Vagina (tissue), 2 donors: ENCODE results near the gene CTSS. TPM values are rescaled to one million over a fixed set of nuclear protein-coding genes. Genes with fewer than 3 reads are reported as not detected.

ENCODE experiments used
- DNase-seq, 2 donors: peaks; one replicate each; pipeline ENCODE4 v3.0.0-alpha.2; 2017; ENCODE audit errors: extremely low spot score in 2 of 2
- H3K27ac ChIP-seq: fragments of 200-600 bp; sonication (generic); one replicate; pipeline ENCODE4 v1.5.1; 2019
- H3K27me3 ChIP-seq: fragments of 200-600 bp; sonication (generic); one replicate; pipeline ENCODE4 v1.5.1; 2019
- H3K36me3 ChIP-seq, 2 donors: fragments of 200-600 bp; sonication (generic); one replicate each; pipeline ENCODE4 v1.5.1; 2017 to 2019
- H3K4me1 ChIP-seq: fragments of 200-600 bp; sonication (generic); one replicate; pipeline ENCODE4 v1.5.1; 2019
- H3K4me3 ChIP-seq, 2 donors: fragments of 200-600 bp; sonication (generic); 1 replicate in 1 of 2; 2 replicates in 1 of 2; pipeline ENCODE4 v1.5.1; 2016 to 2019
- H3K9me3 ChIP-seq: fragments of 200-600 bp; sonication (generic); one replicate; pipeline ENCODE4 v1.5.1; 2019
- POLR2A ChIP-seq, 2 donors: fragments of 450-650 bp; IDR thresholded peaks; one replicate each; pipeline ENCODE4 v1.6.1; 2017; ENCODE audit warnings: antibody characterized with exemption in 2 of 2, mild to moderate bottlenecking in 2 of 2, moderate library complexity in 2 of 2
- POLR2AphosphoS5 ChIP-seq, 2 donors: sonication (generic); formaldehyde crosslinking; IDR thresholded peaks; one replicate each; pipeline ENCODE4 v1.9.0; 2017; ENCODE audit warnings: antibody characterized with exemption in 2 of 2, mild to moderate bottlenecking in 2 of 2, low read depth in 1 of 2; ENCODE audit not compliant: insufficient read depth in 1 of 2
- intact Hi-C: fragments of 100-400 bp; cut with DNase I; formaldehyde crosslinking; loops from one replicate; pipeline ENCODE4 v1.15.1; 2023
- total RNA-seq: library from RNA; depleted of rRNA; stranded (reverse); fragments of >200 nt; gene quantifications from one replicate; pipeline ENCODE4 v1.2.3, GENCODE V29; 2016
- TF ChIP-seq, protein P1 (sequence below), 3 experiments: fragments of 450-650 bp in 2 of 3; fragments of 200-600 bp in 1 of 3; sonication (generic) in 1 of 3; IDR thresholded peaks; one replicate each; pipeline ENCODE4 v1.5.1; 2017 to 2019; ENCODE audit warnings: antibody characterized with exemption in 3 of 3, mild to moderate bottlenecking in 2 of 3, moderate library complexity in 2 of 3

The CTSS gene
- 34.1 TPM for total RNA-seq

DNA sequence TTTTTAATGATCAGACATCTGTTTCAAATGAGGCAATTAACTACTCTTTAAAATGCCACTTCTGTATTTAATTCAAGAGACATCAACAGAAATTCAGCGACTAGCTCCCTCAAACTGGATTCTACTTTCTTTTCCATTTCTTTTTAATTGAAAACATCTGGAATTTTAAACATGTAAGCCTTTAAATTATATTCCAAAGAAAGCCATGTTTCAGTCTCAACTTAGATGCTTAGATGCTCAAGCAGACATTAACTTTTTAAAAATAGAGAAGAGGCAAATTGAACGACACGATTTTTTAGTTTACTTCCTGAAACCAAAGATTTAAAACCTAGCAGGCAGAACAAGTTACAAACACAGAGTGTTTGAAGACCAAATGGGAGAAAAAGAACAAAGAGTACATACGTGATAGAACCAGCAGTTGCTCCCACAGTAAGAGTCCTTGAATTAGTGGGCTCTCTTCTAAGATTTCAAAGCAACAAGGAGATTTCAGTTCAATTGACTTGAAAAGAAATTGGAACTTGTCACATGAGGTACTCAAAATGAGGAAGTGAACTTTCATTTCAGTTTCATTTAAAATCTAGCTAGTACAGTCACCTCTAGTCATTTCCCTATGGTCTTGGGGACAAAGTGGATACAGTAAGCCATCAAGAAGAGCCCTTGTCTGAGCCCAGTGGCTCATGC lies at the start of gene CTSS:
Gene CTSS (minus strand): TSS at position 483 of the 681 bp plus-strand sequence. CDS start 1,015 bp downstream, outside the sequence.
- Histone ChIP-seq H3K4me3 (peak within 1 kb of the TSS; percentile 35 to 37), H3K36me3 (no peaks in the 10 kb centered on the region), H3K27me3 (no peaks in the 10 kb centered on the region), H3K27ac (peak within 1 kb of the TSS; percentile 49), H3K4me1 (peaks cover 6% of the 10 kb centered on the region), H3K9me3 (no peaks in the 10 kb centered on the region)
- no peak for DNase-seq
- TF ChIP-seq POLR2AphosphoS5 (IDR thresholded peaks at IDR 0.05; ENCODE audit: insufficient read depth in 1 of 2, low read depth in 1 of 2) = no peak
- TF ChIP-seq POLR2A (IDR thresholded peaks at IDR 0.05) = no peak
- TF ChIP-seq, protein P1, sequence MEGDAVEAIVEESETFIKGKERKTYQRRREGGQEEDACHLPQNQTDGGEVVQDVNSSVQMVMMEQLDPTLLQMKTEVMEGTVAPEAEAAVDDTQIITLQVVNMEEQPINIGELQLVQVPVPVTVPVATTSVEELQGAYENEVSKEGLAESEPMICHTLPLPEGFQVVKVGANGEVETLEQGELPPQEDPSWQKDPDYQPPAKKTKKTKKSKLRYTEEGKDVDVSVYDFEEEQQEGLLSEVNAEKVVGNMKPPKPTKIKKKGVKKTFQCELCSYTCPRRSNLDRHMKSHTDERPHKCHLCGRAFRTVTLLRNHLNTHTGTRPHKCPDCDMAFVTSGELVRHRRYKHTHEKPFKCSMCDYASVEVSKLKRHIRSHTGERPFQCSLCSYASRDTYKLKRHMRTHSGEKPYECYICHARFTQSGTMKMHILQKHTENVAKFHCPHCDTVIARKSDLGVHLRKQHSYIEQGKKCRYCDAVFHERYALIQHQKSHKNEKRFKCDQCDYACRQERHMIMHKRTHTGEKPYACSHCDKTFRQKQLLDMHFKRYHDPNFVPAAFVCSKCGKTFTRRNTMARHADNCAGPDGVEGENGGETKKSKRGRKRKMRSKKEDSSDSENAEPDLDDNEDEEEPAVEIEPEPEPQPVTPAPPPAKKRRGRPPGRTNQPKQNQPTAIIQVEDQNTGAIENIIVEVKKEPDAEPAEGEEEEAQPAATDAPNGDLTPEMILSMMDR (IDR thresholded peaks at IDR 0.05) = no peak
- intact Hi-C loops = no loop called here

DNA sequence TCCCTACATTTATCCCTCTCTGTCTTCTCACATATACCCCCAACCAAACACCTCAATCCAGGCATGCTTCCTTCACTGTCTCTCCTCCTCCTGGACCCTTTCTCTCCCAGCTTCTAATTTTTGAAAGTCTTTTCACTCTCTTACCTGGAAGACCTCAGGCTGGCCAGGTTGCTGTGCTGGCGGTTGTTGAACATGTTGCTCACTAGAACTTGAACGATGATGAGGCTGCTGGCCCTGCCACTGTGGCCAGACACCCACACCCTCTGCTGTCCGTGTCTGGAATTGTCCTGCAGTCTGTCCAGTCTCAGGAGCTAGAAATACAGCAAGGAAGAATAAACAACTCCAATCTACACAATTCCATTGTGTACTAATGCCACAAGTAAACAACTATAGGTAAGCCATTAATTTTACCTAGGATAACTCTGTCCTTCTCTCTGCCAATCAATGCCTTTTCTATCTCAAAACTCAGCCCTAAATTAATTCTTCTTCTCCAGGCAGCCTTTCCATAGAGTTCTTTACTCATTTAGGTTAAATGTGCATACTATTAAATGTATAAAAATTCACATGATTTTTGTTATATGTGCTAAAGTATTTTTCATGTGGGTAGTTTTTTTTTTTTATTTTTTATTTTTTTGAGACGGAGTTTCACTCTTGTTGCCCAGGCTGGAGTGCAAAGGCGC lies 47.6 kb upstream of the CTSS start:
- intact Hi-C loops = no loop called here
- no peak for DNase-seq
- peak overlapping the region; percentile 16 for H3K27ac ChIP-seq

DNA sequence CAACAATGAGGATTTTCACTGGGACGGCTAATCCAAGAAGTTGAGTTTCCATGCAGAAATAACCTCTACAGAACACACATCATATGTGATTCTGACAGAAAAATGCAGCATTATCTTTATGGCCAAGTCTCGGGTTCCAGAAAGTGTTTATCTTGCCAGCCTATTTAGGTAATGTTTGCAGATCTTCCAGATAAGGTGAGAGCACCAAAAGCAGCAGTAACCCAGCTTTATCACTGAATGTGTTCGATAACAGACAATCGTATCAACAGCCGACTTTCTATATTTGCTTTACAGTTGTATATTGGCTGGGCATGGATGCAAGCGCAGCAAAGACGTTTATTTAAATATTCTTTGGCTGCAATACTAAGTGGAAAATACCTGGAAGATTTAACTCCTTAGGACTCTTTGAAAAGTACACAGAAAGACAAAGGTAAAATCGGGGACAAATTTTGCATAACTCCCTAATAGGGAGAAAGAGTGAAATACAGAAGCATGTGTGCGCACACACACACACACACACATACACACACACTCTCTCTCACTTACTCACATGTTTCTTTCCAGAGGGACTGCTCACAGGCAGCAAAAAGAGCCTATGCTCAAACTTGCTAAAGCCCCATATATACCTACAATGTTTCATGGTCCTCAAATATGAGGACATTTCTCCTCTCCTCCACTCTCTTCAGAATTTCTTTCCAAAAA lies 45.5 kb upstream of the CTSS start:
- no peaks in the 10 kb centered on the region for H3K9me3 ChIP-seq
- H3K27ac ChIP-seq = peak overlapping the region; percentile 85
- TF ChIP-seq POLR2A (IDR thresholded peaks at IDR 0.05) = no peak
- no peak for TF ChIP-seq POLR2AphosphoS5 (IDR thresholded peaks at IDR 0.05; ENCODE audit: insufficient read depth in 1 of 2, low read depth in 1 of 2)
- TF ChIP-seq, protein P1 (IDR thresholded peaks at IDR 0.05) = no peak
- H3K4me3 ChIP-seq = no peak overlapping the region
- peaks cover 4% of the 10 kb centered on the region for H3K4me1 ChIP-seq
- H3K27me3 ChIP-seq = no peaks in the 10 kb centered on the region
- peaks cover 0 to 46% of the 10 kb centered on the region in 2 donors for H3K36me3 ChIP-seq
- no peak for DNase-seq
- intact Hi-C loops = no loop called here

More for the DNA sequence above, 47.6 kb upstream of the CTSS start:
- Histone ChIP-seq H3K27me3 (no peaks in the 10 kb centered on the region), H3K4me3 (no peak overlapping the region), H3K4me1 (peaks cover 4% of the 10 kb centered on the region), H3K36me3 (peaks cover 0 to 67% of the 10 kb centered on the region in 2 donors), H3K9me3 (no peaks in the 10 kb centered on the region)
- TF ChIP-seq POLR2AphosphoS5 (IDR thresholded peaks at IDR 0.05; ENCODE audit: insufficient read depth in 1 of 2, low read depth in 1 of 2) = no peak
- TF ChIP-seq, protein P1 (IDR thresholded peaks at IDR 0.05) = peak in 2 of 3 experiments; percentile 17 to 51

DNA sequence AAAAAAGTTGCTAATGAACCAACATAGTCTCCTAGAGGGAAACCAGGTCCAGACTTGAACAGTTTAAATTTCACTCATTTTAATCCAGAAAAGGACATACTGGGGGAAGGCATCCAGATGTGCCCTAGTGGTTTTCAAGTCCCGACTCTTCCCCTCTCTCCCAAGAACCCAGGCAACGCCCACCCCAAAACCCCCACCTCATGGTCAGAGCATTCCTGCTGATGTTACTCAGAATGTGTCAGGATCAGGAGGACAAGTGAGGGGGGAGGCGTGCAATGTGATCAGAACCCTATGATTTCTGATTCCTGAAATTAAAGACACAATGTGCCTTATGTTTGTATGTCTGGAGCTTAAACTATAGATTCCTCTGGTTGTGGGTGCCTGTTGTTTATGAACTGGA lies 44.1 kb upstream of the CTSS start:
- Histone ChIP-seq H3K4me3 (no peak overlapping the region), H3K27ac (peak overlapping the region; percentile 85), H3K4me1 (peaks cover 7% of the 10 kb centered on the region), H3K27me3 (no peaks in the 10 kb centered on the region), H3K36me3 (peaks cover 0 to 33% of the 10 kb centered on the region in 2 donors), H3K9me3 (no peaks in the 10 kb centered on the region)
- intact Hi-C loops = no loop called here
- TF ChIP-seq POLR2A (IDR thresholded peaks at IDR 0.05) = no peak
- TF ChIP-seq, protein P1 (IDR thresholded peaks at IDR 0.05) = no peak
- no peak for TF ChIP-seq POLR2AphosphoS5 (IDR thresholded peaks at IDR 0.05; ENCODE audit: insufficient read depth in 1 of 2, low read depth in 1 of 2)
- DNase-seq = no peak
